Endodermal cell (in vitro differentiated cells): ENCODE measurements around the gene NFE2. TPM values are rescaled to one million over a fixed set of nuclear protein-coding genes. Genes with fewer than 3 reads are reported as not detected.
A peak's percentile ranks its signal among the peaks of the same experiment; 100 is the strongest.

Source experiments
- DNase-seq: peaks from one replicate; pipeline ENCODE4 v3.0.0-alpha.2; 2017
- H3K27ac ChIP-seq: 2 replicates; pipeline ENCODE4 v1.5.1; 2013; ENCODE audit warnings: mild to moderate bottlenecking, low read depth, low read length, moderate library complexity
- H3K27me3 ChIP-seq: 2 replicates; pipeline ENCODE4 v1.6.1; 2013; ENCODE audit warnings: mild to moderate bottlenecking, low read length, moderate library complexity; ENCODE audit not compliant: insufficient read depth, control insufficient read depth, poor library complexity, severe bottlenecking
- H3K36me3 ChIP-seq: 2 replicates; pipeline ENCODE4 v1.7.0; 2013; ENCODE audit warnings: mild to moderate bottlenecking, low read length, moderate library complexity; ENCODE audit not compliant: control insufficient read depth, insufficient read depth
- H3K4me1 ChIP-seq: one replicate; pipeline ENCODE4 v1.7.0; 2013; ENCODE audit warnings: low read length; ENCODE audit not compliant: control insufficient read depth, insufficient read depth
- H3K4me3 ChIP-seq: 2 replicates; pipeline ENCODE4 v1.5.1; 2013; ENCODE audit warnings: mild to moderate bottlenecking, low read length, moderate library complexity
- H3K9ac ChIP-seq: 2 replicates; pipeline ENCODE4 v1.6.1; 2013; ENCODE audit warnings: mild to moderate bottlenecking, low read length, moderate library complexity; ENCODE audit not compliant: poor library complexity, severe bottlenecking; ENCODE audit errors: extremely low read depth
- H3K9me3 ChIP-seq: 2 replicates; pipeline ENCODE4 v1.6.1; 2013; ENCODE audit warnings: mild to moderate bottlenecking, low read length, moderate library complexity; ENCODE audit not compliant: control insufficient read depth
- H3K27ac Mint-ChIP-seq: 2 replicates; pipeline ENCODE4 v1.8.0; 2020; ENCODE audit warnings: mixed read lengths
- H3K27me3 Mint-ChIP-seq: 2 replicates; pipeline ENCODE4 v1.8.0; 2021; ENCODE audit warnings: mild to moderate bottlenecking, mixed read lengths; ENCODE audit not compliant: insufficient read depth
- H3K36me3 Mint-ChIP-seq: 2 replicates; pipeline ENCODE4 v1.8.0; 2020; ENCODE audit warnings: low read depth, mixed read lengths
- H3K4me1 Mint-ChIP-seq: 2 replicates; pipeline ENCODE4 v1.8.0; 2020; ENCODE audit warnings: mixed read lengths
- H3K4me3 Mint-ChIP-seq: 2 replicates; pipeline ENCODE4 v1.8.0; 2020; ENCODE audit warnings: mild to moderate bottlenecking, moderate library complexity, mixed read lengths
- H3K9me3 Mint-ChIP-seq: 2 replicates; pipeline ENCODE4 v1.8.0; 2020; ENCODE audit warnings: mild to moderate bottlenecking, mixed read lengths
- CTCF ChIP-seq: fragments of 200-600 bp; sonication (generic); conservative IDR thresholded peaks from 2 replicates; pipeline ENCODE4 v1.5.0; 2021; ENCODE audit warnings: antibody characterized with exemption, mild to moderate bottlenecking
- WGBS, 2 experiments: methylation state at CpG; one replicate each; pipeline versions ENCODE4 v1.1.5 to v1.1.7; 2013; ENCODE audit warnings: missing lambda C conversion rate in 2 of 2, mixed read lengths in 1 of 2; ENCODE audit not compliant: insufficient coverage in 1 of 2, insufficient read length in 1 of 2; 5-methylcytosine and 5-hydroxymethylcytosine counted together
- total RNA-seq, 2 donors: library from RNA; stranded (reverse); fragmentation: NEBNext Ultra II Directional in 1 of 2; extraction: Animal tissue kit (Norgen Biotek cat#: 25700) in 1 of 2; gene quantifications; 2 replicates in 1 of 2; 3 replicates in 1 of 2; pipeline ENCODE4 v1.2.1, GENCODE V29; 2021

Gene NFE2
- total RNA-seq, 2 donors from 2014 or later = 2.7 TPM

- Histone ChIP-seq H3K9me3 (peaks cover 24% of the 10 kb centered on the region), H3K4me3 (peak overlapping the region; percentile 57), H3K4me1 (peaks cover 19% of the 10 kb centered on the region), H3K27ac (peak overlapping the region; percentile 81), H3K36me3 (peaks cover 64% of the 10 kb centered on the region), H3K27me3 (no peaks in the 10 kb centered on the region), H3K9ac (no peak overlapping the region)
- Mint-ChIP-seq H3K27me3 (no peaks in the 10 kb centered on the region), H3K4me3 (no peak overlapping the region), H3K36me3 (peaks cover 59% of the 10 kb centered on the region), H3K9me3 (peaks cover 9% of the 10 kb centered on the region), H3K4me1 (peaks cover 38% of the 10 kb centered on the region), H3K27ac (peak overlapping the region; percentile 10)
- no peak for DNase-seq
- WGBS, 2 experiments = 79 to 92% methylated on average over 7 to 9 of the region's 9 CpGs
- no peak for TF ChIP-seq CTCF
Measured at GRCh38 chr12:54341378-54342300, 40.8 kb upstream of the NFE2 start.

GRCh38 chr12:54340846-54341245 lies 40.0 kb upstream of the NFE2 start:
- no peaks in the 10 kb centered on the region for H3K27me3 Mint-ChIP-seq
- no peak for TF ChIP-seq CTCF
- Histone ChIP-seq H3K36me3 (peaks cover 58% of the 10 kb centered on the region), H3K27ac (peak overlapping the region; percentile 81), H3K27me3 (no peaks in the 10 kb centered on the region), H3K9me3 (peaks cover 24% of the 10 kb centered on the region), H3K9ac (no peak overlapping the region), H3K4me3 (peak overlapping the region; percentile 57), H3K4me1 (peaks cover 19% of the 10 kb centered on the region)
- H3K9me3 Mint-ChIP-seq = peaks cover 9% of the 10 kb centered on the region
- peaks cover 38% of the 10 kb centered on the region for H3K4me1 Mint-ChIP-seq
- no peak for DNase-seq
- WGBS, 2 experiments = 90 to 91% methylated on average over 6 to 7 of the region's 7 CpGs
- no peak overlapping the region for H3K4me3 Mint-ChIP-seq
- H3K36me3 Mint-ChIP-seq = peaks cover 57% of the 10 kb centered on the region
- peak overlapping the region; percentile 10 for H3K27ac Mint-ChIP-seq

GRCh38 chr12:54338698-54339296 lies 38.0 kb upstream of the NFE2 start:
- peaks cover 21% of the 10 kb centered on the region for H3K9me3 ChIP-seq
- Mint-ChIP-seq H3K4me3 (no peak overlapping the region), H3K4me1 (peaks cover 38% of the 10 kb centered on the region), H3K9me3 (peaks cover 9% of the 10 kb centered on the region), H3K36me3 (peaks cover 41% of the 10 kb centered on the region), H3K27ac (peak overlapping the region; percentile 48), H3K27me3 (no peaks in the 10 kb centered on the region)
- H3K27me3 ChIP-seq = no peaks in the 10 kb centered on the region
- peaks cover 19% of the 10 kb centered on the region for H3K4me1 ChIP-seq
- no peak for TF ChIP-seq CTCF
- peak overlapping the region; percentile 12 for H3K27ac ChIP-seq
- peak overlapping the region; percentile 30 for H3K9ac ChIP-seq
- no peak overlapping the region for H3K4me3 ChIP-seq
- peak; percentile 81 for DNase-seq
- 60 to 72% methylated on average over 4 of the region's 4 CpGs for WGBS, 2 experiments
- peaks cover 42% of the 10 kb centered on the region for H3K36me3 ChIP-seq
